Measurements from ENCODE around the gene OSBPL9.

The OSBPL9 gene, protein sequence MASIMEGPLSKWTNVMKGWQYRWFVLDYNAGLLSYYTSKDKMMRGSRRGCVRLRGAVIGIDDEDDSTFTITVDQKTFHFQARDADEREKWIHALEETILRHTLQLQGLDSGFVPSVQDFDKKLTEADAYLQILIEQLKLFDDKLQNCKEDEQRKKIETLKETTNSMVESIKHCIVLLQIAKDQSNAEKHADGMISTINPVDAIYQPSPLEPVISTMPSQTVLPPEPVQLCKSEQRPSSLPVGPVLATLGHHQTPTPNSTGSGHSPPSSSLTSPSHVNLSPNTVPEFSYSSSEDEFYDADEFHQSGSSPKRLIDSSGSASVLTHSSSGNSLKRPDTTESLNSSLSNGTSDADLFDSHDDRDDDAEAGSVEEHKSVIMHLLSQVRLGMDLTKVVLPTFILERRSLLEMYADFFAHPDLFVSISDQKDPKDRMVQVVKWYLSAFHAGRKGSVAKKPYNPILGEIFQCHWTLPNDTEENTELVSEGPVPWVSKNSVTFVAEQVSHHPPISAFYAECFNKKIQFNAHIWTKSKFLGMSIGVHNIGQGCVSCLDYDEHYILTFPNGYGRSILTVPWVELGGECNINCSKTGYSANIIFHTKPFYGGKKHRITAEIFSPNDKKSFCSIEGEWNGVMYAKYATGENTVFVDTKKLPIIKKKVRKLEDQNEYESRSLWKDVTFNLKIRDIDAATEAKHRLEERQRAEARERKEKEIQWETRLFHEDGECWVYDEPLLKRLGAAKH

DNA sequence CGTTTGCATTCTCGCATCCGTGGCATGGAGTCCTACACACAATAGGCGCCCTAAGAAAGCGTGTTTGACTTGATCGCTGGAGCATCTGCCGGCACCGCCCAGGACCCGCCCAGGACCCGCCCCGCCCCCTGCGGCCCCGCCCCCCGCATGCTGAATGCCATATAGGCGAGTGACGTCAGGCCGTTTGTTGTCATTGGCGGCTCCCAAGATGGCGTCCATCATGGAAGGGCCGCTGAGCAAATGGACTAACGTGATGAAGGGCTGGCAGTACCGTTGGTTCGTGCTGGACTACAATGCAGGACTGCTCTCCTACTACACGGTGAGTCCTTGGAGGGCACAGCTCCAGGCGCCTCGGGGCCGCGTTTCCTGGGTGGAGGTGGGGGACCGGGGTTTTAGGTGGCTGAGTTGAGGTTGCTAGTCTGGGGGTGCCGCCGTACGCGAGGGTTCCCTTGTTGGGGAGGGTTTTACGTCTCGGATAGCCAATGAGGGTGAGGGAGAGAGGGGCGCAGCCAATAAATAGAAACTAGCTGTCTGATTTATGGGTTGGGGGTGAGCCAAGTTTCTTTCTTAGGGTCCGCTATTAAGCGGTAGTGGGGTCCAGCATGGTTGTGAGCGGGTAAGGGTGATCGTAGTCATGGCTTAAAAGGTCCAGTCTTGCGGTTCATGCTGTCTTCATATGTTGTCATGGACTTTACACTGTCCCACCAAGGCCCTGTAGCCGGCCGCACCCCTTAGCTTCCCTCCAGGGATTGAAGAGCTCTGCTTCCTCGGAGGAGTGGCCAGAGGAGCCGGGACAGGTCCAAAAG lies at the start of gene OSBPL9:
OSBPL9 (plus strand) TSS at position 190 of the 806 bp plus-strand sequence; CDS start at position 209, 19 bp downstream.
- peak; percentile 61 to 77 (median 76) for DNase-seq (ENCODE audit: low read depth in 3 of 3)

DNA sequence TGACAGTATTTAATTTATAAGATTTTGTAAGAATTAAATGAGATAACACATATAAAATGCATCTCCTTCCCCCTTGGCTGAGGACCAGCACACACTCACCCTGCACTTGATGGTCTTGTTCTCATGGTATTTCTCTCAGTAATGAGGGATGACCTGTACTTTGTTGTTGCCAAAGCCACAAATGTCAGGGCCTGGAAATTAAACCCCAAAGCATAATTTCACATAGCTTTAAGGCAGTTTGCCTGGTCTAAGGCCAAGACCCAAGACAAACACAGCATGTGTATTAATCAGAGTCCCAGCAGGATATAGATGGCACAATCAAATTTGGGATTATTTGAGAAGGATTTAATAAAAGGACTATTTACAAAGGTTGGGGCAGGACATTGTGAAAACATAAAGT lies 49.2 kb upstream of the OSBPL9 start:
- no peak for DNase-seq (ENCODE audit: low read depth in 3 of 3)

DNA sequence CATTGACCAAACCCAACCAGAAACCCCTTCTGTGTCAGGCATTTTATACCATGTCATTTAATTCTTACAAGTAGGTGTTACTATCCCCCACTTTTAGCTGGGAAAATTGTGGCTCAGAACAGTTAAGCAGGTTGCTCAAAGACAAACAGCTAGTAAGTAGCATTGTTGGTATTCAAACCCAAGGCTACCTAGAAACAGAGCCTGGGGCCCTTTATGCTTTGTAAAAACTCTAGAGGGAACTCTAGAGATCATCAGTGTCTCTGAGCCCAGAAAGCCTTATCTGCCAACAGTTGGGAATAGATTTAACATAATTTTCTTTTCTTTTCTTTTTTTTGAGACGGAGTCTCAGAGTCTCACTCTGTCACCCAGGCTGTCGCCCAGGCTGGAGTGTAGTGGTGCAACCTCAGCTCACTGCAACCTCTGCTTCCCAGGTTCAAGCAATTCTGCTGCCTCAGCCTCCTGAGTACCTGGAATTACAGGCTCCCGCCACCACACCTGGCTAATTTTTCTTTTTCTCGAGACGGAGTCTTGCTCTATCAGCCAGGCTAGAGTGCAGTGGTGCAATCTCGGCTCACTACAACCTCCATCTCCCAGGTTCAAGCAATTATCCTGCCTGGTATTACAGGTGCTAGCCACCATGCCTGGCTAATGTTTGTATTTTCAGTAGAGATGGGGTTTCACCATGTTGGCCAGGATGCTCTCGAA lies 48.5 kb upstream of the OSBPL9 start:
- no peak for DNase-seq (ENCODE audit: low read depth in 3 of 3)

DNA sequence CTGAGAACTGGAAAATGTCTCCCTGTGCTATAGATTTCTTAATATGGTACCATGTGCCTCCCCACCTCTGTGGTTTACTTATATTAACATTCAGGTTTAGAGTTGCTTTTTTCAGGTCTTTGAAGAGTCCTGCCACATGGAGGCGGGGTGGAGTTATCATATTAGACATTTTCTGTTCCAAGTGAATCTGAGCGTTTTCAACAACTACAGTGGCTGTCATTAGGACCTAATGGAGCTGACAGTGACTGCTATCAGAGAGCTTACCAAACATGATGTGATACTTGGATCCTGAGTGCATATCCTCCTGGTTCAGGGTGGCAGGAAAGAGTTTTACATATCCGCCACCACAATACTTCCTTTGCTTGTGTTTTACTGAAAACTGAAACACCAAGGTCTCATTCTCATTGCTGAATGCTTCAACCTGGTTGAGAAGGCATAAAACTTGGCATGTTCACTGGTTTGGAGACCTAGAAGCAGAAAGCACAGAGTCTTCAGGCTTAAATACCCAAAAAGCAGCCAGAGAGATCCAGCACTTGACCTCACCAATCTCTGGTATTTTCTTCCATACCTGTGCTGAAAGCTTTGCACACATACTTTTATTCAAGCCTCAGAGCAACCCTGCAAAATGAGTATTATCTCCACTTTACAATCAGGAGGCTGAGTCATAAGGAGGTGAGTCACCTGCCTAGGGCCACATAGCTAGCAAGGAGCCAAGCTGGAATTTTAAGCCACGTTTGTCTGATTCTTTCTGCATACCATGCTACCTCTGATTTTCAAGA lies 47.4 kb upstream of the OSBPL9 start:
- DNase-seq (ENCODE audit: low read depth in 3 of 3), result peak in 2 of 3 experiments; percentile 26 to 30

DNA sequence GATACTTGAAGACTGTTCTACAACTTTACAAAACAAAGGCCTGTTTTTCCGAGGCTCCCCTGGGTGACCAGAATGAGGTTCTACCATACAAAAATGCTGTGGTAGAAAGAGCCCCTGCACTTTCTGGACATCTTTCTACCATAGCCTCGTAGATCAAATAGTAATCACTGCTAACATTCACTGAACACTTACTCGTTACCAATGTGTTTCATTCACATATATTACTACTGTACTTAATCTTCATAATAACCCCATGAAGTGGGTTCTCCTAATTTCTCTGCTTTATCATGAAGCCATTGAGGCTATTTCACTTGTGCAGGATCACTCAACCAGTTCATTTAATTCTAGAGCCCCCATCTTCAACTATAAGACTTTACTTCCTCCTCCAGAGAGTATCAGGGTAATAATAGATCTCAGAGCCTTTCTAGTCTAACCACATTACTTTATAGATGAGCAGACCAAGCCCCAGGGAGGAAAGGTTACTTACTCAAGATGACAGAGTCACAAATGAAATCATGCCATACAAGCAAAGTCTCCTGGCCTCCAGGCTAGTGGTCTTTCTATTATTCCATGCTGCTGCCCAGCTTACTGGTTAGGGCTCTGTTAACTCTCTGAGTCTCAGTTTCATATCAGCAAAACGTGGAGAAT lies 46.7 kb upstream of the OSBPL9 start:
- no peak for DNase-seq (ENCODE audit: low read depth in 3 of 3)

DNA sequence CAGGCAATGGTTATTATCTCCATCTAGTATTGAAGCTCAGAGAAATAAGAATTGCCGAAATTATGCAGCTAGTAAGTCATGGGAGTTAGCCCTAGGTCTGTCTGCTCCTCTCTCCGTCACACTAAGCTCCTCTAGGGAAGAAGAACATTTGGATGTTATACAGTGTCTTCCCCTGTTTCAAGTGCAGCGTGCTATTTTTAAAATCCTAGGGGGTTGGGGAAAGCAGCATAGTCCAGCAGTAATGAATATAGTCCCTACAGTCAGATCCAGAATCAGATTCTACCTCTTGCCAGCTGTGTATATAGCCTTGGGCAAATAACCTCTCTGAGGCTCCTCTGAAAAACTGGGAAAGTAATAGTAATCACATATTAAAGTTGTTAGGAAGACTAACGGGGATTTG lies 44.5 kb upstream of the OSBPL9 start:
- DNase-seq (ENCODE audit: low read depth in 3 of 3), result no peak

DNA sequence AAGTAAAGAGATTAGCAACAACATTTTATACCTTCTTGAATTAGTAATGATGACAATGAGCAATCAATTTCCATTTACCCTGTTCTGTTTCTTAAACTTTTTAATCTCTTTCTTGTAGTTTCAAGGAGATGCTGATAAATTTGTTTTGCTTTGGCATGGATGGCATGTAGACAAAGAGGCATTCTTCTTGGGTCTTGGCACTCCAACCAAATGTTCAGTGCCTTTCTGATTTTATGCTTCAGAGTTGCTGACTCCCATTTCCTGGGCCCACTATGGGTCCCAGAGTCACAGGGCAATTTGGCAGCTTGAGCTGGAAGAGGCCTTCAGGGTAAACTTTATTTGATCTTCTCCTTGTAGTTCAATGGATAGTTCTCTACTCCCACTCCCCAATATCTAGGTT lies 42.1 kb upstream of the OSBPL9 start:
- DNase-seq (ENCODE audit: low read depth in 3 of 3), result no peak

DNA sequence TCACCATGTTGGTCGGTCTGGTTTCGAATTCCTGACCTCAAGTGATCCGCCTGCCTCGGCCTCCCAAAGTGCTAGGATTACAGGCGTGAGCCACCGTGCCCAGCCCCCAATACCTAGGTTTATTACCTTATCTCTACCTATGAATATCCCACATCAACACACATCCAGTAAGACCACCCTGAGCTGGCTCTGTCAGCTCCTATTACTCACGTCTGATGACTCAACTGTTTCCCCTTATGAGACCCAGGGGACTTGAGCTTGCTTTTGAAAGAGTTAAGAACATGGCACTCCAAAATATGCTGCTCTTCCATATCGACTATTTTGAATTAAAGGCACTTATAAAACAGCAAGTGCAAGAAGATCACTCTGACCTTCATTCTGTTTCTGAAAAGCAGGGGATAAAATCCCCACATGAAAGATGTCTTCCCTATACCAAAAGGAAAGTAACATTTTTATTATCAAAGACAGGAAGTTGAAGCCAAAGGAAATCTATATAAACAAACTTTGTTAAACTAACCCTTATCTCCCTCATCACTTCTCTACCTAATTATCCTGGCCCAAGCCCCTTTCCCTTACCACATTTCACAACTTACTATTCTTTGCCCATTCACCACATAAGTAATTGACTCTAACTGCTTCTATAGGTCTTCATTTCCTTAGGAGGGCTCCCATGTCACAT lies 41.3 kb upstream of the OSBPL9 start:
- DNase-seq (ENCODE audit: low read depth in 3 of 3), result no peak

DNA sequence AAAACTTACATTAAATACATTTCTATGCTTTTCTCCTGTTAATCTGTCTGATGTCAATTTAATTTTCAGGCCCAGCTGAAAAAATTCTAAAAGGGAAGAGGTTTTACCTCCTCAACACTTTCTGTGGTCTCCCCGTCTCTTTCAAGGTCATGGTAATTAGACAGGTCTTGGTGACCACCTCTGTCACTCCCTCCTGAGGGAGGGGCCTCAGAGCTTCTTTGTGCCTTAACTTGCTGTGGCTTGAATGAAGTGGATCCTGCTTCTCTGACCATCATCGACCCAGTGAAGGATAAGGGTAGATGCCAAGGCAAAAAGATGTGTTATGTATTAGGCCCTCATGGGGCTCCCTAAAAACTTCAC lies 40.8 kb upstream of the OSBPL9 start:
- no peak for DNase-seq (ENCODE audit: low read depth in 3 of 3)

DNA sequence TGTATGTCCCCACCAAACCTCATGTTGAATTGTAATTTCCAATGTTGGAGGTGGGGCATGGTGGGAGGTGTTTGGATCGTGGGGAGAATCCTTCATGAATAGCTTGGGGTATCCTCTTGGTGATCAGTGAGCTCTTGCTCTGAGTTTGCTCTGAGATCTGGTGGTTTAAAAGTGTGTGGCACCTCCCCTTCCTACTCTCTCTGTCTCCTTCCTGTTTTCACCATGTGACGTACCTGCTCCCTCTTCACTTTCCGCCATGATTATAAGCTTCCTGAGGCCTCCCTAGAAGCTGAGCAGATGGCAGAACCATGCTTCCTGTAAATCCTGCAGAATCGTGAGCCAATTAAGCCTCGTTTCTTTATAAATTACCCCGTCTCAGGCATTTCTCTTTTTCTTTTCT lies 40.0 kb upstream of the OSBPL9 start:
- no peak for DNase-seq (ENCODE audit: low read depth in 3 of 3)

DNA sequence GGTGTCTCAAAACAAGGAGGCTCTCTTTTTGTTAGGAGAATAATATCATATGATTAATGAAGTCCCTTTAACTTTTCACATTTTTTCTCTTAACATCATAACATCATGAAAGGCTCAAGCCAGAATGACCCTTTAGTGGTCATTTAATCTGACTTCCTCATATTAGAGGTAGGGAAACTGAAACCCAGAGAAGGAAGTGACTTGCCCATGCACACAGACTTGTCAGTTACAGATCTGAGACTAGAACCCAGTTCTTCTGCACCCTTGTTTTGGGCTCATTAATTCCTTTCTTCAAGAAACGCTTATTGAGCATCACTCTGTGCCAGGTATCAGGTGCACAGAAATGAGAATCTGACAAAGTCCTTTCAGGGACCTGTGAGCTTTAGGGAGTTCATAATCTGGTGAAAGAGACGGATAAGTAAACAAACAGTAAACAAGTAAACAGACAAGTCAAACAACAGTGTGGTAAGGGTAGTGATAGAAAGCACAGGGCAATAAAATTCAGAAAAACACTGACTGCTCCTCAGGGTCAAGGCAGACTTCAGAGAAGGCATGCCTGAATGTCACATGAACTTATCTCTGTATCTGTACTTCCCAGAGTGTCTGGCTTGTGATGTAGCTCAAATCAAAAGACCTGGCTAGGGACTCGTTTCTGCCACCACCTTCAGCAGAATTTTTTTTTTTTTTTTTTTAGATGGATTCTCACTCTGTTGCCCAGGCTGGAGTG lies 38.3 kb upstream of the OSBPL9 start:
- no peak for DNase-seq (ENCODE audit: low read depth in 3 of 3)

DNA sequence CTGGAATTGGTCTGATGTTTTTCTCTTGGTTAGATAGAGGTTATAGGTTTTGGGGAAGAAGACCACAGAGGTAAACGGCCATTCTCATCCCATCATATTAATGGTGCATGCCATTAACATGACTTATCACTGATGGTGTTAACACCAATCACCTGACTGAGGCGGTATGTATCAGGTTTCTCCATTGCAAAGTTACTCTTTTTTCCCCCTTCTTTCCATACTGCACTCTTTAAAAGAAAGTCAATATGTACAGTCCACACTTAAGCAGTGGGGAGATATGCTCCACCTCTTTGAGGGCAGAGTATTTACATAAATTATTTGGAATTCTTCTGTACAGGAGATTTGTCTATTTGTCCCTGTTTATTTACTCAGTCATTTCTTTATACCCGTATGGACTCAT lies 35.7 kb upstream of the OSBPL9 start:
- no peak for DNase-seq (ENCODE audit: low read depth in 3 of 3)

DNA sequence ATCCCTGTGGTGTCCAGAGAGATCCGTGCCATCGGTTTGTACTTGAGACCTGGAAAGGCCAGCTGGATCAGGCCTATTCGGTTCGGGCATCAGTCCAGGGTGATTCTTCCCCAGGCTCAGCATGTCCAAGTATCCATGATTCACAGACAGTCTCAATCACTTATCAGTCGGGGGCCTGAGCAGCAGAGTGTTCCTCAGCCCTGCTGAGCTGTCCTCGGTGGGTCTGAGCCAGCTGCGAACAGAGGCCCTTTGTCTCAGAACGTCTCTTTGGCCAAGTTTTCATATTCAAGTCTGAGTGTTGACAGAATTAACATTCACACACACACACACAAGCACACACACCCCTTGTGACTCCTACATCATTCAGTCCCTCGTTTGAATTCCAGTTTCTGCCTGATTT lies 33.4 kb upstream of the OSBPL9 start:
- no peak for DNase-seq (ENCODE audit: low read depth in 3 of 3)

DNA sequence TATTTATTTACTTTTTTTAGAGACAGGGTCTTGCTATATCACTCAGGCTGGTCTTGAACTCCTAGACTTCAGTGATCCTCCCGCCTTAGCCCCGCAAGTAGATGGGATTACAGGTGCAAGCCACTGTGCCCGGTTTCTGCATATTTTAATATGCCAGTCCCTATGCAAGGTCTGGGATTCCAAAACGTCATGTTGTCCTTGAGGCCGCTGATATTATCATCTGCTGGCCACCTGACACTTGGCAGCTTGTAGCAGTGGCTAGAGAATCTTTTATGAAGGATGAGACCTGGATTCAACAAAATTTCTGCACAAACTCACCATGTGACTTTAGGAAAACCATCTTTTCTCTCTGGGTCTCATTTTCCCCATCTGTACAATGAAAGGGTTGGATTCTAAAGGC lies 32.9 kb upstream of the OSBPL9 start:
- no peak for DNase-seq (ENCODE audit: low read depth in 3 of 3)

DNA sequence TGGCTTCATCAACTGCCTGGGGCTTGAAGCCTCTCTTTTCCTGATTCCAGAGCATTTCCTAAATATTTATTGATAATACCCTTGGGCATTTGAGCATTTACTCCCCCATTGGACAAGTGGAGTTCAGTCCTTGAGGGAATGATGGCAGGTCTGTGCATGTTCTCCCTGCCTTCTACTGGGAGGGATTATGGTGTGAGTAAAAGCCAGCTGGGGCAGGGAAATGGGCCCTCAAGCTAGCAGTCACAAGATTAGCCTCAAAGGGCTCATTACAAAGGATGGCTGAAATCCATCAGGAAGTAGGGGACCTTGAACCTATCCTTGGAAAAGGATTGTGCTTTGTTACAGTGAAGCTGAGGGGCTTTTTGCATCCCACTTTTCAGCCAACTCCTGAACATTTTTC lies 24.2 kb upstream of the OSBPL9 start:
- DNase-seq (ENCODE audit: low read depth in 3 of 3), result no peak

DNA sequence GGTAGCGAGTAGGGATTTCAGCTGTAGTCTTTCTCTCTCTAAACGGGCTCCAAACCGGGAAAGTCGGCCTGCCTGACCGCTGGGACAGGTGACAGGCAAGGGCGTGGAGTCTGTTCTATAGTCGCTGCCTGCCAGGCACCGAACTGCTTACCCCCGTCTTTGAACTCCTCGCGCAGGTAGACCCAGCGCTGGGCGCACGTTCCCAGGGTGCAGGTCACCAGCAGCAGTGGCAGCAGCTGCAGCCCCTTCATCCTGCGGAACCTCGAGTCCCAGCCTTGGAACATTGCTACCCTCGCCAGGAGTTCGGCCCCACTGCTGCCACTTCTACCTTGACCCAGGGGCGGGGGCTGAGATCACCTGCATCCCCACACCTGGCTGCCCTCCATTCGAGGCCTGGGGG lies 22.2 kb upstream of the OSBPL9 start:
- DNase-seq (ENCODE audit: low read depth in 3 of 3), result no peak

DNA sequence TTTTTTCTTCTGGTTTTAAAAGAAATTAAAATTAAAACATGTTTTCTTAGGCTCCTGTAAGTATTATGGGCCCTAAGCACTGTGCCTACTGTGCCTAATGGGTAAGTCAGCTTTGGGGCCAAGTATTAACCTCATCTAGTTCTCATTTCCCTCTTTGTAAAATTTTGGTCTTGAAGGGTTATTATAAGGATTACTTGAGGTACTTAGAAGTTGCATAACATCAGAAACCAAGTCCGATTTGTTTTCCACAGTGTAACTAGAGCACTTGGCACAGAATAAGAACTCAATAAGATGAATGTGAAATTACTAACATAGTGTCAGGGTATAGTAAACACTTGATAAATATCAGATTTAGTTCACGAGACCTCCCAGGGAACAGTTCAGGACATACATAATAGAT lies 16.4 kb upstream of the OSBPL9 start:
- no peak for DNase-seq (ENCODE audit: low read depth in 3 of 3)

DNA sequence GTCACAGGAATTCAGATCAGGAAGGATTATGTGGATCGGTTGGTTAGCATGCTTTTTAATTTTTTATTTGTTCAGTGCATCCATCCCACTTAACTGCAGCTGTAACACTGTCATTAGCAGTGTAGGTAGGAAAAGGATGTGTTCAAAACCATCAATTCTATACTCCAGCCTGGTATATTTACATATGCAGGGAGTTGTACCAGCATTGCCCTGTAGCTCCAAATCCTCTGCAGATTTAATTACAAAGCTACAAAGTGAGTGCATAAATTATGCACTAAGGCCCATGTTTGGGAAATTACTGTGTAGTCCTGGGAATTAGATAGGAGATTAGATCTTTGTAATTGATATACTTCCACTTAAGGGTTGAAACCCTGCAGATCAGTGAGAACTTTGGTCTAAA lies 15.9 kb upstream of the OSBPL9 start:
- DNase-seq (ENCODE audit: low read depth in 3 of 3), result no peak

DNA sequence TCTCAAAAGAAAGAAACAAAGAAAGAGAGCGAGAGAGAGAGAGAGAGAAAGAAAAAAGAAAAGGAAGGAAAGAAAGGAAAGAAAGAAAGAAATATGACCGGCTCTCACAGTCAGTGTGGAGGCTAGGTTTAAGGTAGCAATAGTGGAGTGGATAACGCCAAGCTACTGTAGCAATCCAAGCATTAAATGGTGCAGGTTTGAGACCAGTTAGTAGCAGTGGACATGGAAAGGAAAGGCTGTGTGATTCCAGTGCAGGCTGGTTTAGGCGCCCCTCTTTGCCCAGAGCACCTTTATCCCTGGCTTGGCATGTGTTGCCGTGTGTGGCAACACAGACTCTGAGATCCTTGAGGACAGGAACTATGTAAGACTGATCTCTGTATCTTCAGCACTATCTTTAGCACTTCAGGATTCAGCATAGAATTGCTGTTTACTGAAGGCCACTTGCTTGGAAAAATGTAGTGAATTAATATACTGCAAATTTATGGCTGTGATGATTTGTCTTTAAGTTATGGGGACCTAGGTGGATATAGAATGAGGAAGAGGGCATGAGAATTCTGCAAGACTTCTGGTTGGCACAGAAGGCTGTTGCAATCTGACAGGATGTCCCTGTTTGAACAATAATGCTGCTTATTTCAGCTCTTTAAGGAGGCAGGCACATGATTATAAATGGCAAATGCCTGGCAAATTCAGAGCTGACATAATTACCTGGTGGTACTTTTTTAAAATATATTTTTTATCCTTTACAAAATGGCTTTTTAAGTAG lies 10.8 kb upstream of the OSBPL9 start:
- DNase-seq (ENCODE audit: low read depth in 3 of 3), result no peak

Data from stimulated activated CD4-positive, alpha-beta T cell treated with anti-CD3 and anti-CD28 coated beads, TNF-alpha, amount 100 ng/mL, for 4 hours (primary cell).